Endothelial cell of umbilical vein (primary cell): Measurements from ENCODE around the gene U2AF1.
"Not testable (repeated sequence)": the region's sequence is repeated elsewhere in the genome, so short reads cannot be mapped to it uniquely, and the experiment has no call there.

Source experiments
- EZH2 ChIP-seq: IDR thresholded peaks from 2 replicates; pipeline ENCODE4 v1.6.1; 2012; ENCODE audit warnings: borderline replicate concordance, low read depth, mild to moderate bottlenecking, moderate library complexity, low read length, inconsistent platforms; ENCODE audit not compliant: severe bottlenecking
- JUN ChIP-seq: IDR thresholded peaks from 2 replicates; pipeline ENCODE4 v1.6.1; 2011; ENCODE audit warnings: borderline replicate concordance, low read depth; ENCODE audit not compliant: insufficient read length, insufficient read depth
- MYC ChIP-seq: IDR thresholded peaks from one replicate; pipeline ENCODE4 v1.6.1; 2011; ENCODE audit warnings: mild to moderate bottlenecking, low read depth, low read length
- POLR2A ChIP-seq: IDR thresholded peaks from 2 replicates; pipeline ENCODE4 v1.6.1; 2012; ENCODE audit warnings: low read depth, mild to moderate bottlenecking, control low read depth, low read length
- TF ChIP-seq, protein P1 (sequence below), 2 donors: IDR thresholded peaks; 1 replicate in 1 of 2; 2 replicates in 1 of 2; pipeline ENCODE4 v1.5.1; 2011; ENCODE audit warnings: low read length in 2 of 2, mild to moderate bottlenecking in 2 of 2, moderate library complexity in 2 of 2, control low read depth in 1 of 2, inconsistent platforms in 1 of 2, low read depth in 1 of 2; ENCODE audit not compliant: insufficient read depth in 1 of 2; ENCODE audit errors: extremely low read depth in 1 of 2
- TF ChIP-seq, protein P2 (sequence below): IDR thresholded peaks from 2 replicates; pipeline ENCODE4 v1.6.1; 2011; ENCODE audit not compliant: insufficient read depth, insufficient read length

- TF ChIP-seq, protein P1, sequence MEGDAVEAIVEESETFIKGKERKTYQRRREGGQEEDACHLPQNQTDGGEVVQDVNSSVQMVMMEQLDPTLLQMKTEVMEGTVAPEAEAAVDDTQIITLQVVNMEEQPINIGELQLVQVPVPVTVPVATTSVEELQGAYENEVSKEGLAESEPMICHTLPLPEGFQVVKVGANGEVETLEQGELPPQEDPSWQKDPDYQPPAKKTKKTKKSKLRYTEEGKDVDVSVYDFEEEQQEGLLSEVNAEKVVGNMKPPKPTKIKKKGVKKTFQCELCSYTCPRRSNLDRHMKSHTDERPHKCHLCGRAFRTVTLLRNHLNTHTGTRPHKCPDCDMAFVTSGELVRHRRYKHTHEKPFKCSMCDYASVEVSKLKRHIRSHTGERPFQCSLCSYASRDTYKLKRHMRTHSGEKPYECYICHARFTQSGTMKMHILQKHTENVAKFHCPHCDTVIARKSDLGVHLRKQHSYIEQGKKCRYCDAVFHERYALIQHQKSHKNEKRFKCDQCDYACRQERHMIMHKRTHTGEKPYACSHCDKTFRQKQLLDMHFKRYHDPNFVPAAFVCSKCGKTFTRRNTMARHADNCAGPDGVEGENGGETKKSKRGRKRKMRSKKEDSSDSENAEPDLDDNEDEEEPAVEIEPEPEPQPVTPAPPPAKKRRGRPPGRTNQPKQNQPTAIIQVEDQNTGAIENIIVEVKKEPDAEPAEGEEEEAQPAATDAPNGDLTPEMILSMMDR (IDR thresholded peaks at IDR 0.05; ENCODE audit: extremely low read depth in 1 of 2, insufficient read depth in 1 of 2, low read depth in 1 of 2, low read length in 2 of 2) = not testable (repeated sequence)
- TF ChIP-seq, protein P2, sequence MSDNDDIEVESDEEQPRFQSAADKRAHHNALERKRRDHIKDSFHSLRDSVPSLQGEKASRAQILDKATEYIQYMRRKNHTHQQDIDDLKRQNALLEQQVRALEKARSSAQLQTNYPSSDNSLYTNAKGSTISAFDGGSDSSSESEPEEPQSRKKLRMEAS = not testable (repeated sequence)
- not testable (repeated sequence) for TF ChIP-seq POLR2A, EZH2, JUN, MYC
These were observed 396 bp upstream of the U2AF1 start for GRCh38 chr21:43107794-43108137.
